ENCODE results near the gene CBLN3.

DNA sequence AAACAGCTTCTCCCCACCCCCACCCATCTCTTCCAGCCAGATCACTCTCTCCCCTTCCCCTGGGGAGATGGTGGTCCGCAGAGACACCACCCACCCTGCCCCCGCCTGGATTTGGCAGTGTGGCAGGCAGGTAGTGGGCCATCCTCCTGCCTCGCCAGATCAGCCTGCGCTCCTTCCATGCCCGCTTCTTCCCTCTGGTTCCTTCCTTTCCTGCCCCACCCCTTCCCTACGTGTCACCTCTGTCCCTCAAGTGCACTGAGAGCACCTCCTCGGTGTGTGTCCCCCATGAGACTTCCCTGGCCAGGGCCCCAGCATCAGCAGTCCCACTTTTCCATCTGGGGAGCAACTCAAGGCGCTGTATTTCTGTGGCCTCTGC, 30.0 kb downstream of the CBLN3 start:
- TF ChIP-seq, protein P1, sequence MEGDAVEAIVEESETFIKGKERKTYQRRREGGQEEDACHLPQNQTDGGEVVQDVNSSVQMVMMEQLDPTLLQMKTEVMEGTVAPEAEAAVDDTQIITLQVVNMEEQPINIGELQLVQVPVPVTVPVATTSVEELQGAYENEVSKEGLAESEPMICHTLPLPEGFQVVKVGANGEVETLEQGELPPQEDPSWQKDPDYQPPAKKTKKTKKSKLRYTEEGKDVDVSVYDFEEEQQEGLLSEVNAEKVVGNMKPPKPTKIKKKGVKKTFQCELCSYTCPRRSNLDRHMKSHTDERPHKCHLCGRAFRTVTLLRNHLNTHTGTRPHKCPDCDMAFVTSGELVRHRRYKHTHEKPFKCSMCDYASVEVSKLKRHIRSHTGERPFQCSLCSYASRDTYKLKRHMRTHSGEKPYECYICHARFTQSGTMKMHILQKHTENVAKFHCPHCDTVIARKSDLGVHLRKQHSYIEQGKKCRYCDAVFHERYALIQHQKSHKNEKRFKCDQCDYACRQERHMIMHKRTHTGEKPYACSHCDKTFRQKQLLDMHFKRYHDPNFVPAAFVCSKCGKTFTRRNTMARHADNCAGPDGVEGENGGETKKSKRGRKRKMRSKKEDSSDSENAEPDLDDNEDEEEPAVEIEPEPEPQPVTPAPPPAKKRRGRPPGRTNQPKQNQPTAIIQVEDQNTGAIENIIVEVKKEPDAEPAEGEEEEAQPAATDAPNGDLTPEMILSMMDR (conservative IDR thresholded peaks at IDR 0.05; ENCODE audit: low read depth, low read length), result no peak
- no peak for TF ChIP-seq EZH2 (IDR thresholded peaks at IDR 0.05; ENCODE audit: low read length, unreplicated experiment)

Data from PC-3 (cell line).